Measurements from ENCODE around the gene SNAPC4. TPM values are rescaled to one million over a fixed set of nuclear protein-coding genes. Genes with fewer than 3 reads are reported as not detected.

SNAPC4 gene
- total RNA-seq, 1 donor from 2014 or later = 22.9 TPM

DNA sequence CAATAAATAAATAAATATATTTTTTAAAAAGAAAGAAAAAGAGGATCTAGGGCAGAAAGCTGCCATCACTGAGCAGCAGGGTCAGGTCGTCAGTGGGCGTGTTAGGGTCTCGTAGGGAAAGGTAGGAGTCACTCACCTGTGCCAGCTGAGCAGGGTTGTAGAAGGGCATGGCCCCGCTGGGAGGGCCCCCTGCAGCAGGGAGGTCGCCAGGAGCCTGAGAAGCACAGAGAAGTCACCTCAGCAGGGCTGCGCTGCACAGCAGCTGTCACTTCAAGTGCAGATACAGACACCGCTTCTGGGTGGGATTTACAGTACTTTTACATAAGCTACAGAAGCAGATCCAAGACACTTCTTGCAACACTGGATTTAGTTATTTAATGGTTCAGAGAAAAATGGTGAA is 43.7 kb upstream of the SNAPC4 start:
- no peaks in the 10 kb centered on the region for H3K36me3 Mint-ChIP-seq (ENCODE audit: unreplicated experiment)
- H3K4me3 Mint-ChIP-seq (ENCODE audit: unreplicated experiment) = no peak overlapping the region
- no peak for DNase-seq
- peaks cover 8% of the 10 kb centered on the region for H3K27me3 Mint-ChIP-seq (ENCODE audit: unreplicated experiment)
- H3K4me1 Mint-ChIP-seq (ENCODE audit: low read depth, unreplicated experiment) = no peaks in the 10 kb centered on the region
- H3K27ac Mint-ChIP-seq (ENCODE audit: unreplicated experiment) = no peak overlapping the region
- TF ChIP-seq, protein P1, sequence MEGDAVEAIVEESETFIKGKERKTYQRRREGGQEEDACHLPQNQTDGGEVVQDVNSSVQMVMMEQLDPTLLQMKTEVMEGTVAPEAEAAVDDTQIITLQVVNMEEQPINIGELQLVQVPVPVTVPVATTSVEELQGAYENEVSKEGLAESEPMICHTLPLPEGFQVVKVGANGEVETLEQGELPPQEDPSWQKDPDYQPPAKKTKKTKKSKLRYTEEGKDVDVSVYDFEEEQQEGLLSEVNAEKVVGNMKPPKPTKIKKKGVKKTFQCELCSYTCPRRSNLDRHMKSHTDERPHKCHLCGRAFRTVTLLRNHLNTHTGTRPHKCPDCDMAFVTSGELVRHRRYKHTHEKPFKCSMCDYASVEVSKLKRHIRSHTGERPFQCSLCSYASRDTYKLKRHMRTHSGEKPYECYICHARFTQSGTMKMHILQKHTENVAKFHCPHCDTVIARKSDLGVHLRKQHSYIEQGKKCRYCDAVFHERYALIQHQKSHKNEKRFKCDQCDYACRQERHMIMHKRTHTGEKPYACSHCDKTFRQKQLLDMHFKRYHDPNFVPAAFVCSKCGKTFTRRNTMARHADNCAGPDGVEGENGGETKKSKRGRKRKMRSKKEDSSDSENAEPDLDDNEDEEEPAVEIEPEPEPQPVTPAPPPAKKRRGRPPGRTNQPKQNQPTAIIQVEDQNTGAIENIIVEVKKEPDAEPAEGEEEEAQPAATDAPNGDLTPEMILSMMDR (IDR thresholded peaks at IDR 0.05; ENCODE audit: partially characterized antibody, unreplicated experiment) = no peak
- H3K9me3 Mint-ChIP-seq (ENCODE audit: unreplicated experiment) = peaks cover 11% of the 10 kb centered on the region

DNA sequence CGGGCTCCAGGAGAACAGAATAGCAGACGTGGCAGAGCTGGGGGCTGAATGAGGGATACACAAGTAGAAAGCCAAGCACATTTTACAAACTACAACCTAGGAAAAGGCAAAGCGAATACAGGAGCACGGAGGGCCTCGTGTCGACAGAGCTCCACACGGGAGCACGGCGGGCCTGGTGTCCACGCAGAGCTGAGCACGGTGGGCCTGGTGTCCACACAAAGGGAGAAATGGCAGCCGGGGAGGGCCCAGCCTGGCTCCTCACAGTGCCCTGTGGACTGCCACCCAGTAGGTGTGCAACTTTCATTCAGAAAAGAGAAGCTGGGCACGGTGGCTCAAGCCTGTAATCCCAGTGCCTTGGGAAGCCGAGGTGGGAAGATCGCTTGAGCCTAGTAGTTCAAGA is 43.1 kb upstream of the SNAPC4 start:
- DNase-seq = no peak
- H3K27ac Mint-ChIP-seq (ENCODE audit: unreplicated experiment) = no peak overlapping the region
- H3K9me3 Mint-ChIP-seq (ENCODE audit: unreplicated experiment) = peaks cover 11% of the 10 kb centered on the region
- no peaks in the 10 kb centered on the region for H3K36me3 Mint-ChIP-seq (ENCODE audit: unreplicated experiment)
- H3K4me1 Mint-ChIP-seq (ENCODE audit: low read depth, unreplicated experiment) = no peaks in the 10 kb centered on the region
- H3K27me3 Mint-ChIP-seq (ENCODE audit: unreplicated experiment) = peaks cover 7% of the 10 kb centered on the region
- H3K4me3 Mint-ChIP-seq (ENCODE audit: unreplicated experiment) = no peak overlapping the region
- TF ChIP-seq, protein P1 (IDR thresholded peaks at IDR 0.05; ENCODE audit: partially characterized antibody, unreplicated experiment) = no peak

DNA sequence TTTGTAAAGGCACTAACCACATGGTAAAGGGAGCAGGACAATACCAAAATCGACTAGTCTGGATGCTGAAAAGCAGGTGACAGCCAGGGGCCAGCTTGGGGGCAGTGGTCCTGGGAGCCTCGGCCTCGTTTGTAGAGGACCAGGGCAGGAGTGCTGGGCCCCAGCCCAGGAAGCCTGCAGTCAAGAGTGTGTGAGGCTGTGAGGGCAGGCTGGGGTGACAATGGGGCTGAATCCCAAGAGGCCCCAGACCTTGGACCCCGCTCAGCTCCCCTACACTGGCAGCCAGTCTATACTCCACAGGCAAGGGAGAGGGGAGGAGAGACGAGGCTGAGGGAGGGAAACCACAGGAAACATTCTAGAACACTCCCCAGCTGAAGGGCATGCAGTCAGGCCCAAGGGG is 42.3 kb upstream of the SNAPC4 start:
- TF ChIP-seq, protein P1 (IDR thresholded peaks at IDR 0.05; ENCODE audit: partially characterized antibody, unreplicated experiment) = no peak
- H3K36me3 Mint-ChIP-seq (ENCODE audit: unreplicated experiment) = no peaks in the 10 kb centered on the region
- peak; percentile 8 for DNase-seq
- peaks cover 11% of the 10 kb centered on the region for H3K9me3 Mint-ChIP-seq (ENCODE audit: unreplicated experiment)
- peaks cover 3% of the 10 kb centered on the region for H3K4me1 Mint-ChIP-seq (ENCODE audit: low read depth, unreplicated experiment)
- H3K27ac Mint-ChIP-seq (ENCODE audit: unreplicated experiment) = no peak overlapping the region
- H3K27me3 Mint-ChIP-seq (ENCODE audit: unreplicated experiment) = peaks cover 9% of the 10 kb centered on the region
- H3K4me3 Mint-ChIP-seq (ENCODE audit: unreplicated experiment) = no peak overlapping the region

DNA sequence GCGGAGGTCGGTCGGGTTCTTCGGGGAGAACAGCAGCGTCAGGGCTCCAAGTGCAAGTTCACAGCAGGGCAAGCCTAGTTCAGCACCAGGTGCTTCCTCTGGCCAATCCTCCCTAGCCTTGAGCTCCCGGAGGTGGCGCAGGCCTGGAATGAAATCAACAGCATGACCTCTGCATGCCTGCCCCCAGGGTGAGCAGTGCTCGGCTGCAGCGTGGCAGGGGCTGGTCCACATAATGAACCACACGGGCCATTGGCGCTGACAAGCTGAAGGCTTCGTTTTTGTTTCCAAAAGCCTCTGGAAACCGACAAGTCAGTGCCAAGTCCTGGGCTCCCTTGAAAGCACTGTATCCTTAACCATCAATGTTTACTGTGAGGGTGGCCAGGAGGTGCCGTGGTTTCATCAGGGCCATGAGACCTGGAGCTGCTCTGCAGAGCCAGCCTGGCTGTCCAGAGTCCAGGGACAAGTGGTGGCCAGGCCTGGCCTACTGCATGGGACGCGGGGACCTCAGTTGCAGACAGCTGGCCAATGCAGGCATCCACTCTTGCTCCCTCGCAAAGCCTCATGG is 41.8 kb upstream of the SNAPC4 start:
- H3K27me3 Mint-ChIP-seq (ENCODE audit: unreplicated experiment) = peaks cover 12% of the 10 kb centered on the region
- TF ChIP-seq, protein P1 (IDR thresholded peaks at IDR 0.05; ENCODE audit: partially characterized antibody, unreplicated experiment) = no peak
- H3K27ac Mint-ChIP-seq (ENCODE audit: unreplicated experiment) = no peak overlapping the region
- peaks cover 10% of the 10 kb centered on the region for H3K9me3 Mint-ChIP-seq (ENCODE audit: unreplicated experiment)
- peaks cover 8% of the 10 kb centered on the region for H3K4me1 Mint-ChIP-seq (ENCODE audit: low read depth, unreplicated experiment)
- H3K4me3 Mint-ChIP-seq (ENCODE audit: unreplicated experiment) = peak overlapping the region; percentile 49
- no peaks in the 10 kb centered on the region for H3K36me3 Mint-ChIP-seq (ENCODE audit: unreplicated experiment)
- DNase-seq = no peak

DNA sequence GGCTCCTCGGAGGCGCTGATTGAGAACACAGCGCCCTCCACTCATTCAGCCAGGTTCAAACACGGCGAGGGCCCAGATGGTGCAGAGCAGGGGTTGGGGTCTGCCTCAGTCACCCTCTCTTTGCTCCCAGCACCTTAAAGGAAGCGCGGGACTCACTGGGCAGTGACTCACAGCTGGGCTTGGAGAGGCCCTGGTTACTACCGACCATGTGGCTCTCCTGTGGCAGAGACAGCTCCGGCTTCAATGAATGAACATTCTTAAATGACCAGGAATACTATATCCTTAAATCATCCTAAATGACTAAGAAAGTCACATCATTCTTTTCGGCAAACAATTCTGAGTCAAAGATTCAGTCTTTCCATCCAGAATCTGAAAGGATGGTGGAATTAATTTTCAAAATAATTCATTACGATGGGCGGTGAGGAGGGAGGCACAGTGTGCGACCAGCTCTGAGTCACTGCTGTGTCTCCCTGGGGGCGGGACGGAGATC is 41.3 kb upstream of the SNAPC4 start:
- Mint-ChIP-seq H3K27me3 (ENCODE audit: unreplicated experiment) (peaks cover 13% of the 10 kb centered on the region), H3K9me3 (ENCODE audit: unreplicated experiment) (peaks cover 10% of the 10 kb centered on the region), H3K4me3 (ENCODE audit: unreplicated experiment) (peak overlapping the region; percentile 49), H3K27ac (ENCODE audit: unreplicated experiment) (no peak overlapping the region), H3K4me1 (ENCODE audit: low read depth, unreplicated experiment) (peaks cover 12% of the 10 kb centered on the region), H3K36me3 (ENCODE audit: unreplicated experiment) (no peaks in the 10 kb centered on the region)
- DNase-seq = no peak
- TF ChIP-seq, protein P1 (IDR thresholded peaks at IDR 0.05; ENCODE audit: partially characterized antibody, unreplicated experiment) = no peak

All from glutamatergic neuron (in vitro differentiated cells).